Neural progenitor cell (in vitro differentiated cells): ENCODE measurements around the gene MCM3.

Source experiments
- EZH2 ChIP-seq: fragments of 200-600 bp; sonication (generic); IDR thresholded peaks from 2 replicates; pipeline ENCODE4 v1.6.1; 2017; ENCODE audit warnings: antibody characterized with exemption, mild to moderate bottlenecking, moderate library complexity
- EZH2phosphoT487 ChIP-seq: fragments of 200-600 bp; sonication (generic); IDR thresholded peaks from 2 replicates; pipeline ENCODE4 v1.6.1; 2017; ENCODE audit warnings: antibody characterized with exemption
- TF ChIP-seq, protein P1 (sequence below): fragments of 200-600 bp; sonication (generic); IDR thresholded peaks from 2 replicates; pipeline ENCODE4 v1.5.1; 2017; ENCODE audit warnings: antibody characterized with exemption, mild to moderate bottlenecking

DNA sequence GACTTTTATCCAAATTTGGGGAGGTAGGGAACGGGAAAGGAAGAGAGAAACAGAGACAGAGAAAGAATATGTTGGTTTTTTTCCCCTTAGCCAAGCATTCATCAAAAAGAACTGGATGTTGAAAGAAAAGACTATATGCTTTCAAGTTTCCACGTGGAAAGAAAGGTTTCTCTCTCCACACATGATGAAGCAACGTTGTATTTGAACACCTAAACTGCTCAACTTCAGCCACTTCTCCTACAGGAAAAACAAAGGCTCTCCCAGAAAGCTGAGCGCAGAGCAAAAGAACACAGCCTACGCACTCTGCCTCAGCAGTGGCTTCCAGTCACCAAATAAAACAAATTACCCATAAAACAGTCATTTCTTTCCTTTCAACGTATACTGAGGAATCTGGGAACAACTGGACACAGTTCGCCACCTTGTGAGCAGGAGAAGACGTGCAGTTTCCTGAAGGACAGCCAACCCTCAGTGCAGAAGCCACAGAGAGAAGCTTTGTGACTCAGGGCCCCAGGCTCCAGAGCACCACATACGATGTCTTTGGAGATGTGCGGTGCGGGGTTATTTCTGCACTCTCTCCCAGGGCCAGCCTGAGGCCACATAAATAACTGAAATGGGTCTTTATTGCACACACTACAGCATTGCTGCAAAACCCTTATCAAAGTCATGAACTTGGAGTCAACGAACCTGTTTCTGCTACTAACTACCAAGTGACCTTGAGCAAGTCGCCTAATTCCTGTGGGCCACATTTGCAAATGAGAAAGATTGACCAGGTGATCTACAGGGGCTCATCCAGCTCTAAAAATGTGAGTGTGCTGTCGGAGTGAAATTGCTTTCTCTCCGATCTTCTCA is 50.3 kb downstream of the MCM3 start:
- TF ChIP-seq, protein P1, sequence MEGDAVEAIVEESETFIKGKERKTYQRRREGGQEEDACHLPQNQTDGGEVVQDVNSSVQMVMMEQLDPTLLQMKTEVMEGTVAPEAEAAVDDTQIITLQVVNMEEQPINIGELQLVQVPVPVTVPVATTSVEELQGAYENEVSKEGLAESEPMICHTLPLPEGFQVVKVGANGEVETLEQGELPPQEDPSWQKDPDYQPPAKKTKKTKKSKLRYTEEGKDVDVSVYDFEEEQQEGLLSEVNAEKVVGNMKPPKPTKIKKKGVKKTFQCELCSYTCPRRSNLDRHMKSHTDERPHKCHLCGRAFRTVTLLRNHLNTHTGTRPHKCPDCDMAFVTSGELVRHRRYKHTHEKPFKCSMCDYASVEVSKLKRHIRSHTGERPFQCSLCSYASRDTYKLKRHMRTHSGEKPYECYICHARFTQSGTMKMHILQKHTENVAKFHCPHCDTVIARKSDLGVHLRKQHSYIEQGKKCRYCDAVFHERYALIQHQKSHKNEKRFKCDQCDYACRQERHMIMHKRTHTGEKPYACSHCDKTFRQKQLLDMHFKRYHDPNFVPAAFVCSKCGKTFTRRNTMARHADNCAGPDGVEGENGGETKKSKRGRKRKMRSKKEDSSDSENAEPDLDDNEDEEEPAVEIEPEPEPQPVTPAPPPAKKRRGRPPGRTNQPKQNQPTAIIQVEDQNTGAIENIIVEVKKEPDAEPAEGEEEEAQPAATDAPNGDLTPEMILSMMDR: peak; percentile 69
- TF ChIP-seq EZH2phosphoT487 (no peak), EZH2 (no peak)
